Measurements from ENCODE around the gene KIF1A. TPM values are rescaled to one million over a fixed set of nuclear protein-coding genes. Genes with fewer than 3 reads are reported as not detected.

Gene KIF1A
- total and polyA plus RNA-seq, 2 of the 13 experiments (the other 11 are each of a cell fraction or from before 2014, with no cell fraction given) = 0.01 TPM; not detected in 1

GRCh38 chr2:240864475-240864874 is 44.5 kb upstream of the KIF1A start (continued):
- TF ChIP-seq ZNF766 (CRISPR knock-in tag; IDR thresholded peaks at IDR 0.05; ENCODE audit: borderline replicate concordance) (no peak), DPF2 (CRISPR knock-in tag; IDR thresholded peaks at IDR 0.05; ENCODE audit: borderline replicate concordance, low read depth) (peak; percentile 69; the same call in 1 of the 2 replicates), ZNF598 (CRISPR knock-in tag; IDR thresholded peaks at IDR 0.05; ENCODE audit: borderline replicate concordance) (no peak), ZNF556 (CRISPR knock-in tag; IDR thresholded peaks at IDR 0.05; ENCODE audit: borderline replicate concordance) (peak; percentile 51; the same call in 1 of the 2 replicates), SP5 (CRISPR knock-in tag; IDR thresholded peaks at IDR 0.05; ENCODE audit: borderline replicate concordance, low read depth) (peak; percentile 50; the same call in 1 of the 2 replicates), PRDM15 (CRISPR knock-in tag; IDR thresholded peaks at IDR 0.05) (no peak), SRSF1 (optimal IDR thresholded peaks at IDR 0.05; ENCODE audit: low read depth, low read length) (no peak), KDM6A (CRISPR knock-in tag; IDR thresholded peaks at IDR 0.05; ENCODE audit: low read depth) (0 out of 2 replicates have a peak, but pooled peaks have one; percentile 73), MYNN (CRISPR knock-in tag; IDR thresholded peaks at IDR 0.05; ENCODE audit: low read depth) (no peak), TARDBP (CRISPR knock-in tag; IDR thresholded peaks at IDR 0.05) (no peak), ZNF441 (CRISPR knock-in tag; IDR thresholded peaks at IDR 0.05; ENCODE audit: borderline replicate concordance) (peak; percentile 59; the same call in 1 of the 2 replicates), ZNF883 (CRISPR knock-in tag; IDR thresholded peaks at IDR 0.05; ENCODE audit: not compliant biosample characterization) (no peak), HNF4A (CRISPR knock-in tag; IDR thresholded peaks at IDR 0.05) (peak; percentile 87), HMGXB4 (CRISPR knock-in tag; IDR thresholded peaks at IDR 0.05; ENCODE audit: borderline replicate concordance in 1 of 2, low read depth in 1 of 2) (peak in 1 of 2 experiments; percentile 32; a peak in 1 of 4 replicates), DRAP1 (CRISPR knock-in tag; IDR thresholded peaks at IDR 0.05) (peak; percentile 50; the same call in 1 of the 2 replicates), SNRNP70 (IDR thresholded peaks at IDR 0.05; ENCODE audit: low read depth, low read length) (no peak), ZNF782 (CRISPR knock-in tag; IDR thresholded peaks at IDR 0.05; ENCODE audit: borderline replicate concordance) (no peak), EED (CRISPR knock-in tag; IDR thresholded peaks at IDR 0.05) (no peak)
- TF ChIP-seq, protein P1, sequence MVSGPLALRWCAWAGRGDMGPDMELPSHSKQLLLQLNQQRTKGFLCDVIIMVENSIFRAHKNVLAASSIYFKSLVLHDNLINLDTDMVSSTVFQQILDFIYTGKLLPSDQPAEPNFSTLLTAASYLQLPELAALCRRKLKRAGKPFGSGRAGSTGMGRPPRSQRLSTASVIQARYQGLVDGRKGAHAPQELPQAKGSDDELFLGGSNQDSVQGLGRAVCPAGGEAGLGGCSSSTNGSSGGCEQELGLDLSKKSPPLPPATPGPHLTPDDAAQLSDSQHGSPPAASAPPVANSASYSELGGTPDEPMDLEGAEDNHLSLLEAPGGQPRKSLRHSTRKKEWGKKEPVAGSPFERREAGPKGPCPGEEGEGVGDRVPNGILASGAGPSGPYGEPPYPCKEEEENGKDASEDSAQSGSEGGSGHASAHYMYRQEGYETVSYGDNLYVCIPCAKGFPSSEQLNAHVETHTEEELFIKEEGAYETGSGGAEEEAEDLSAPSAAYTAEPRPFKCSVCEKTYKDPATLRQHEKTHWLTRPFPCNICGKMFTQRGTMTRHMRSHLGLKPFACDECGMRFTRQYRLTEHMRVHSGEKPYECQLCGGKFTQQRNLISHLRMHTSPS (CRISPR knock-in tag; IDR thresholded peaks at IDR 0.05; ENCODE audit: low read depth) = peak; percentile 60; the same call in 1 of the 2 replicates
- TF ChIP-seq, protein P2, sequence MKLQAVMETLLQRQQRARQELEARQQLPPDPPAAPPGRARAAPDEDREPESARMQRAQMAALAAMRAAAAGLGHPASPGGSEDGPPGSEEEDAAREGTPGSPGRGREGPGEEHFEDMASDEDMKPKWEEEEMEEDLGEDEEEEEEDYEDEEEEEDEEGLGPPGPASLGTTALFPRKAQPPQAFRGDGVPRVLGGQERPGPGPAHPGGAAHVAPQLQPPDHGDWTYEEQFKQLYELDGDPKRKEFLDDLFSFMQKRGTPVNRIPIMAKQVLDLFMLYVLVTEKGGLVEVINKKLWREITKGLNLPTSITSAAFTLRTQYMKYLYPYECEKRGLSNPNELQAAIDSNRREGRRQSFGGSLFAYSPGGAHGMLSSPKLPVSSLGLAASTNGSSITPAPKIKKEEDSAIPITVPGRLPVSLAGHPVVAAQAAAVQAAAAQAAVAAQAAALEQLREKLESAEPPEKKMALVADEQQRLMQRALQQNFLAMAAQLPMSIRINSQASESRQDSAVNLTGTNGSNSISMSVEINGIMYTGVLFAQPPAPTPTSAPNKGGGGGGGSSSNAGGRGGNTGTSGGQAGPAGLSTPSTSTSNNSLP (IDR thresholded peaks at IDR 0.05; ENCODE audit: low read depth, low read length) = 0 out of 2 replicates have a peak, but pooled peaks have one; percentile 36
